Osteoblast (primary cell): ENCODE results near the gene ABCC11. TPM values are rescaled to one million over a fixed set of nuclear protein-coding genes. Genes with fewer than 3 reads are reported as not detected.
A peak's percentile ranks its signal among the peaks of the same experiment; 100 is the strongest.

Experiments
- DNase-seq: peaks from one replicate; pipeline ENCODE4 v3.0.0; 2011; ENCODE audit warnings: low spot score, mixed read lengths; ENCODE audit not compliant: insufficient read length; ENCODE audit errors: missing footprints
- H2AFZ ChIP-seq: 2 replicates; pipeline ENCODE4 v1.6.0; 2011; ENCODE audit warnings: mild to moderate bottlenecking, low read length
- H3K27ac ChIP-seq: 2 replicates; pipeline ENCODE4 v1.5.1; 2011; ENCODE audit warnings: mild to moderate bottlenecking, low read depth, low read length, moderate library complexity
- H3K27me3 ChIP-seq: 2 replicates; pipeline ENCODE4 v1.6.0; 2012; ENCODE audit warnings: mild to moderate bottlenecking, control low read depth, inconsistent platforms, low read length, moderate library complexity; ENCODE audit not compliant: insufficient read depth
- H3K36me3 ChIP-seq: 2 replicates; pipeline ENCODE4 v1.5.1; 2011; ENCODE audit warnings: mild to moderate bottlenecking, low read length, control low read depth, moderate library complexity; ENCODE audit not compliant: insufficient read depth
- H3K4me1 ChIP-seq: 2 replicates; pipeline ENCODE4 v1.5.1; 2011; ENCODE audit warnings: mild to moderate bottlenecking, low read length, control low read depth, moderate library complexity; ENCODE audit not compliant: insufficient read depth
- H3K4me2 ChIP-seq: 2 replicates; pipeline ENCODE4 v1.6.0; 2011; ENCODE audit warnings: mild to moderate bottlenecking, low read length; ENCODE audit not compliant: insufficient read depth
- H3K4me3 ChIP-seq: fragments of 200-600 bp; sonication (generic); 3 replicates; pipeline ENCODE4 v1.5.1; 2012; ENCODE audit warnings: mild to moderate bottlenecking, low read length, inconsistent platforms; ENCODE audit not compliant: insufficient read depth
- H3K79me2 ChIP-seq: 2 replicates; pipeline ENCODE4 v1.6.0; 2012; ENCODE audit warnings: mild to moderate bottlenecking, low read length, control low read depth, inconsistent platforms; ENCODE audit not compliant: insufficient read depth
- H3K9me3 ChIP-seq: 2 replicates; pipeline ENCODE4 v1.5.1; 2011; ENCODE audit warnings: low read depth, low read length, control low read depth
- H4K20me1 ChIP-seq: 2 replicates; pipeline ENCODE4 v1.6.0; 2012; ENCODE audit warnings: mild to moderate bottlenecking, low read length, control low read depth; ENCODE audit not compliant: insufficient read depth
- CTCF ChIP-seq: IDR thresholded peaks from 2 replicates; pipeline ENCODE4 v1.5.1; 2011; ENCODE audit warnings: mild to moderate bottlenecking, low read depth, low read length, moderate library complexity; ENCODE audit errors: extremely low read depth
- total RNA-seq: library from RNA; depleted of rRNA; stranded (reverse); fragments of >200 nt; gene quantifications from 2 replicates; pipeline ENCODE4 v1.2.3, GENCODE V29; 2012

The ABCC11 gene
- total RNA-seq, 1 donor, result under 0.01 TPM

- Histone ChIP-seq H3K79me2 (no peaks in the 10 kb centered on the region), H2AFZ (peak overlapping the region; percentile 56), H3K36me3 (no peaks in the 10 kb centered on the region), H3K27ac (no peak overlapping the region), H3K27me3 (no peaks in the 10 kb centered on the region), H3K4me2 (peak overlapping the region; percentile 43), H3K9me3 (no peaks in the 10 kb centered on the region), H3K4me3 (no peak overlapping the region), H3K4me1 (peaks cover 3% of the 10 kb centered on the region), H4K20me1 (no peaks in the 10 kb centered on the region)
- TF ChIP-seq CTCF, result peak; percentile 60
- DNase-seq, result no peak
Measured at GRCh38 chr16:48231727-48232492, 15.4 kb downstream of the ABCC11 start.

DNA sequence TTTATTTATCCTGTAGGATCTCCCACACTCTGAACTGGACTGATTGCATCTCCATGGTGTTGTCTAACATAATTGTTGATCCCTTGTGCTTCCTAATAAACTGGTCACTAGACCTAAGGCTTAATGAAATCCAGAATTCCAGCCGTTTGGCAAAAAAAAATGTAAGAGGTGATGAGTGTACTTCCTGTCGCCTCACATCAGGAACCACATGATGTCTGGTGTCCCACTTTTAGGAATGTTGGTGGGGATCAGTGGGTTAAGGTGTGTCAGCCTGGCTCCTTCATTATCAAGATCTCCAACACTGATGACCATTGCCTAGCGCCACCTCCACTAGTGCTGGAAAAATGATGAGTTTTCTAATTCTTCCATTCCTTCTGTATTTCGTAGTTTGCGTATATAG is 21.9 kb downstream of the ABCC11 start:
- Histone ChIP-seq H3K4me2 (no peak overlapping the region), H3K4me1 (no peaks in the 10 kb centered on the region), H2AFZ (no peak overlapping the region), H3K27me3 (no peaks in the 10 kb centered on the region), H3K4me3 (no peak overlapping the region), H3K79me2 (no peaks in the 10 kb centered on the region), H3K36me3 (no peaks in the 10 kb centered on the region), H3K9me3 (no peaks in the 10 kb centered on the region), H4K20me1 (no peaks in the 10 kb centered on the region), H3K27ac (no peak overlapping the region)
- DNase-seq, result no peak
- TF ChIP-seq CTCF, result no peak

DNA sequence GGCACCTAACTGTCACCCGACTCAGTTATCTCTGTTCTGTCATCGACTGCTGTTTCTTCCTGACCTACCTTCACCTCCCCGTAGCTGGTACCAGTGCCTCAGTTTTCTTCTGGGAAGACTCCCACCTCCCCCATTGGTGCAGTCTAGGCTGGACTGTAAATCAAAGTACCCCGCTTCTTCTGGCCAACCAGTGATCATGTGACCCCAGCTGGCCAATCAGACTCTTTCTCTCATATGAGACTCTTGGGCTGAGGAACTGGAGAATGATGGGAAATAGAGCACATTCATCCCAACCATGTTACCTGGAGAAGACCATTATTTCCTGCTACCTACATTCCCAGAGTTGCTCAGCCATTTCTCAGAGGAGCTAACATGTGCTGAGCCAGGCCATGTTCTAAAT is 23.8 kb downstream of the ABCC11 start:
- no peaks in the 10 kb centered on the region for H3K36me3 ChIP-seq
- H4K20me1 ChIP-seq, result no peaks in the 10 kb centered on the region
- H3K4me1 ChIP-seq, result no peaks in the 10 kb centered on the region
- no peaks in the 10 kb centered on the region for H3K9me3 ChIP-seq
- H3K27me3 ChIP-seq, result no peaks in the 10 kb centered on the region
- no peak for DNase-seq
- H3K79me2 ChIP-seq, result no peaks in the 10 kb centered on the region
- H3K4me3 ChIP-seq, result no peak overlapping the region
- no peak for TF ChIP-seq CTCF
- no peak overlapping the region for H3K4me2 ChIP-seq
- no peak overlapping the region for H2AFZ ChIP-seq
- H3K27ac ChIP-seq, result no peak overlapping the region

DNA sequence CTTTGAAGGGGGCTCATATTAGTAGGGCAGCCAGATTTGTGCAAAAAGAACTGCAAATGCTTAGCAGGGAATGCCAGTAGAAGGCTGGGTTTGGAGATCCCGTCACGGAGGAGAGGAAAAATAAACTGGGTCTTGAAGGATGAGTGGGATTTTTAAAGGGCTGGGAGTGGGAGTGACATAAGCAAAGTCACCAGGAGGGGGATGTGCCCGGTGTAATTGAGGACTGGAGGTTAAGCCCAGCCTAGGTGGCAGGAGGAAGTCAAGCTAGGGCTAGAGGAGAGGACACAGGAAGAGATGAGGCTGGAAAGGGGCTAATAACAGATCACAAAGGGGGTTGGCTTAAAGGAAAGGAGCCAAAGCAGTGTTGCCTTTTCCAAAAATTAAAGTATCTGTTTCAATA is 26.4 kb downstream of the ABCC11 start:
- Histone ChIP-seq H3K79me2 (no peaks in the 10 kb centered on the region), H3K4me2 (no peak overlapping the region), H3K27me3 (no peaks in the 10 kb centered on the region), H2AFZ (no peak overlapping the region), H3K36me3 (no peaks in the 10 kb centered on the region), H3K9me3 (no peaks in the 10 kb centered on the region), H3K4me1 (no peaks in the 10 kb centered on the region), H3K27ac (no peak overlapping the region), H4K20me1 (no peaks in the 10 kb centered on the region), H3K4me3 (no peak overlapping the region)
- no peak for TF ChIP-seq CTCF
- no peak for DNase-seq
